HEK293 (cell line): ENCODE data around the gene PIGW.

Experiments
- KLF8 ChIP-seq: fragments of 450-650 bp; formaldehyde crosslinking; IDR thresholded peaks from 2 replicates; pipeline ENCODE4 v1.5.1; 2016; ENCODE audit warnings: missing biosample characterization, missing genetic modification characterization
- REST ChIP-seq: fragments of 450-650 bp; formaldehyde crosslinking; IDR thresholded peaks from 2 replicates; pipeline ENCODE4 v1.5.1; 2016; ENCODE audit warnings: missing biosample characterization, missing genetic modification characterization
- SCRT1 ChIP-seq: fragments of 450-650 bp; formaldehyde crosslinking; IDR thresholded peaks from 2 replicates; pipeline ENCODE4 v1.5.1; 2016; ENCODE audit warnings: missing biosample characterization, missing genetic modification characterization, borderline replicate concordance
- SCRT2 ChIP-seq: fragments of 450-650 bp; formaldehyde crosslinking; IDR thresholded peaks from 2 replicates; pipeline ENCODE4 v1.5.1; 2016; ENCODE audit warnings: missing biosample characterization, missing genetic modification characterization
- ZBTB48 ChIP-seq: fragments of 450-650 bp; formaldehyde crosslinking; IDR thresholded peaks from 2 replicates; pipeline ENCODE4 v1.5.1; 2016; ENCODE audit warnings: missing biosample characterization, missing genetic modification characterization
- ZBTB8A ChIP-seq: fragments of 450-650 bp; formaldehyde crosslinking; IDR thresholded peaks from 2 replicates; pipeline ENCODE4 v1.5.1; 2016; ENCODE audit warnings: missing biosample characterization, missing genetic modification characterization
- ZNF10 ChIP-seq: fragments of 450-650 bp; formaldehyde crosslinking; IDR thresholded peaks from 2 replicates; pipeline ENCODE4 v1.5.1; 2017; ENCODE audit warnings: missing biosample characterization, missing genetic modification characterization
- ZNF280D ChIP-seq: fragments of 450-650 bp; formaldehyde crosslinking; IDR thresholded peaks from 2 replicates; pipeline ENCODE4 v1.5.1; 2016; ENCODE audit warnings: missing biosample characterization, missing genetic modification characterization
- ZNF37A ChIP-seq: fragments of 450-650 bp; IDR thresholded peaks from 2 replicates; pipeline ENCODE4 v1.5.1; 2018; ENCODE audit warnings: missing biosample characterization, missing genetic modification characterization
- ZNF501 ChIP-seq: fragments of 450-650 bp; formaldehyde crosslinking; IDR thresholded peaks from 2 replicates; pipeline ENCODE4 v1.5.1; 2016; ENCODE audit warnings: missing biosample characterization, missing genetic modification characterization
- ZNF621 ChIP-seq: fragments of 450-650 bp; formaldehyde crosslinking; IDR thresholded peaks from 2 replicates; pipeline ENCODE4 v1.5.1; 2017; ENCODE audit warnings: missing biosample characterization, missing genetic modification characterization
- ZNF658 ChIP-seq: fragments of 450-650 bp; formaldehyde crosslinking; IDR thresholded peaks from 2 replicates; pipeline ENCODE4; 2016; ENCODE audit warnings: missing biosample characterization, missing genetic modification characterization
- ZNF768 ChIP-seq: fragments of 450-650 bp; formaldehyde crosslinking; IDR thresholded peaks from 2 replicates; pipeline ENCODE4 v1.5.1; 2018; ENCODE audit warnings: missing biosample characterization, mild to moderate bottlenecking, missing genetic modification characterization
- ZNF830 ChIP-seq: fragments of 450-650 bp; IDR thresholded peaks from 2 replicates; pipeline ENCODE4 v1.5.0; 2018; ENCODE audit warnings: missing biosample characterization, missing genetic modification characterization, low read depth, mild to moderate bottlenecking, moderate library complexity
- ZSCAN16 ChIP-seq: fragments of 450-650 bp; formaldehyde crosslinking; IDR thresholded peaks from 2 replicates; pipeline ENCODE4 v1.5.1; 2016; ENCODE audit warnings: missing biosample characterization, missing genetic modification characterization
- TF ChIP-seq, protein P1 (sequence below): fragments of 450-650 bp; formaldehyde crosslinking; conservative IDR thresholded peaks from 2 replicates; pipeline ENCODE4 v1.5.1; 2016; ENCODE audit warnings: low read depth, missing biosample characterization, missing genetic modification characterization
- TF ChIP-seq, protein P2 (sequence below): fragments of 450-650 bp; formaldehyde crosslinking; IDR thresholded peaks from 2 replicates; pipeline ENCODE4 v1.5.1; 2017; ENCODE audit warnings: missing biosample characterization, missing genetic modification characterization
- TF ChIP-seq, protein P3 (sequence below): fragments of 450-650 bp; formaldehyde crosslinking; IDR thresholded peaks from 2 replicates; pipeline ENCODE4 v1.5.1; 2016; ENCODE audit warnings: missing biosample characterization, missing genetic modification characterization
- TF ChIP-seq, protein P4 (sequence below): fragments of 450-650 bp; formaldehyde crosslinking; IDR thresholded peaks from 2 replicates; pipeline ENCODE4 v1.5.1; 2016; ENCODE audit warnings: missing biosample characterization, missing genetic modification characterization, borderline replicate concordance

The PIGW gene

GRCh38 chr17:36486204-36487194 lies 48.3 kb upstream of the PIGW start, which contains the start of gene ZNHIT3 (continued):
- TF ChIP-seq, protein P1, sequence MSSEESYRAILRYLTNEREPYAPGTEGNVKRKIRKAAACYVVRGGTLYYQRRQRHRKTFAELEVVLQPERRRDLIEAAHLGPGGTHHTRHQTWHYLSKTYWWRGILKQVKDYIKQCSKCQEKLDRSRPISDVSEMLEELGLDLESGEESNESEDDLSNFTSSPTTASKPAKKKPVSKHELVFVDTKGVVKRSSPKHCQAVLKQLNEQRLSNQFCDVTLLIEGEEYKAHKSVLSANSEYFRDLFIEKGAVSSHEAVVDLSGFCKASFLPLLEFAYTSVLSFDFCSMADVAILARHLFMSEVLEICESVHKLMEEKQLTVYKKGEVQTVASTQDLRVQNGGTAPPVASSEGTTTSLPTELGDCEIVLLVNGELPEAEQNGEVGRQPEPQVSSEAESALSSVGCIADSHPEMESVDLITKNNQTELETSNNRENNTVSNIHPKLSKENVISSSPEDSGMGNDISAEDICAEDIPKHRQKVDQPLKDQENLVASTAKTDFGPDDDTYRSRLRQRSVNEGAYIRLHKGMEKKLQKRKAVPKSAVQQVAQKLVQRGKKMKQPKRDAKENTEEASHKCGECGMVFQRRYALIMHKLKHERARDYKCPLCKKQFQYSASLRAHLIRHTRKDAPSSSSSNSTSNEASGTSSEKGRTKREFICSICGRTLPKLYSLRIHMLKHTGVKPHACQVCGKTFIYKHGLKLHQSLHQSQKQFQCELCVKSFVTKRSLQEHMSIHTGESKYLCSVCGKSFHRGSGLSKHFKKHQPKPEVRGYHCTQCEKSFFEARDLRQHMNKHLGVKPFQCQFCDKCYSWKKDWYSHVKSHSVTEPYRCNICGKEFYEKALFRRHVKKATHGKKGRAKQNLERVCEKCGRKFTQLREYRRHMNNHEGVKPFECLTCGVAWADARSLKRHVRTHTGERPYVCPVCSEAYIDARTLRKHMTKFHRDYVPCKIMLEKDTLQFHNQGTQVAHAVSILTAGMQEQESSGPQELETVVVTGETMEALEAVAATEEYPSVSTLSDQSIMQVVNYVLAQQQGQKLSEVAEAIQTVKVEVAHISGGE (tag by site-specific recombination) = 0 out of 2 replicates have a peak, but pooled peaks have one; percentile 30
- TF ChIP-seq, protein P2, sequence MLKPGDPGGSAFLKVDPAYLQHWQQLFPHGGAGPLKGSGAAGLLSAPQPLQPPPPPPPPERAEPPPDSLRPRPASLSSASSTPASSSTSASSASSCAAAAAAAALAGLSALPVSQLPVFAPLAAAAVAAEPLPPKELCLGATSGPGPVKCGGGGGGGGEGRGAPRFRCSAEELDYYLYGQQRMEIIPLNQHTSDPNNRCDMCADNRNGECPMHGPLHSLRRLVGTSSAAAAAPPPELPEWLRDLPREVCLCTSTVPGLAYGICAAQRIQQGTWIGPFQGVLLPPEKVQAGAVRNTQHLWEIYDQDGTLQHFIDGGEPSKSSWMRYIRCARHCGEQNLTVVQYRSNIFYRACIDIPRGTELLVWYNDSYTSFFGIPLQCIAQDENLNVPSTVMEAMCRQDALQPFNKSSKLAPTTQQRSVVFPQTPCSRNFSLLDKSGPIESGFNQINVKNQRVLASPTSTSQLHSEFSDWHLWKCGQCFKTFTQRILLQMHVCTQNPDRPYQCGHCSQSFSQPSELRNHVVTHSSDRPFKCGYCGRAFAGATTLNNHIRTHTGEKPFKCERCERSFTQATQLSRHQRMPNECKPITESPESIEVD (tag by site-specific recombination) = no peak
- TF ChIP-seq ZBTB8A (tag by site-specific recombination) (peak; percentile 63), ZNF501 (tag by site-specific recombination) (no peak), SCRT2 (0 out of 2 replicates have a peak, but pooled peaks have one; percentile 37), ZSCAN16 (tag by site-specific recombination) (no peak), ZBTB48 (tag by site-specific recombination) (peak; percentile 50; the same call in 1 of the 2 replicates), ZNF280D (no peak), ZNF10 (tag by site-specific recombination) (no peak), ZNF768 (tag by site-specific recombination) (no peak), REST (tag by site-specific recombination) (peak; percentile 86), SCRT1 (tag by site-specific recombination) (no peak), ZNF37A (no peak), ZNF621 (tag by site-specific recombination) (no peak), ZNF830 (no peak), KLF8 (tag by site-specific recombination) (peak; percentile 90), ZNF658 (tag by site-specific recombination) (no peak)
- TF ChIP-seq, protein P3, sequence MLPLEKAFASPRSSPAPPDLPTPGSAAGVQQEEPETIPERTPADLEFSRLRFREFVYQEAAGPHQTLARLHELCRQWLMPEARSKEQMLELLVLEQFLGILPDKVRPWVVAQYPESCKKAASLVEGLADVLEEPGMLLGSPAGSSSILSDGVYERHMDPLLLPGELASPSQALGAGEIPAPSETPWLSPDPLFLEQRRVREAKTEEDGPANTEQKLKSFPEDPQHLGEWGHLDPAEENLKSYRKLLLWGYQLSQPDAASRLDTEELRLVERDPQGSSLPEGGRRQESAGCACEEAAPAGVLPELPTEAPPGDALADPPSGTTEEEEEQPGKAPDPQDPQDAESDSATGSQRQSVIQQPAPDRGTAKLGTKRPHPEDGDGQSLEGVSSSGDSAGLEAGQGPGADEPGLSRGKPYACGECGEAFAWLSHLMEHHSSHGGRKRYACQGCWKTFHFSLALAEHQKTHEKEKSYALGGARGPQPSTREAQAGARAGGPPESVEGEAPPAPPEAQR (tag by site-specific recombination) = no peak
- TF ChIP-seq, protein P4, sequence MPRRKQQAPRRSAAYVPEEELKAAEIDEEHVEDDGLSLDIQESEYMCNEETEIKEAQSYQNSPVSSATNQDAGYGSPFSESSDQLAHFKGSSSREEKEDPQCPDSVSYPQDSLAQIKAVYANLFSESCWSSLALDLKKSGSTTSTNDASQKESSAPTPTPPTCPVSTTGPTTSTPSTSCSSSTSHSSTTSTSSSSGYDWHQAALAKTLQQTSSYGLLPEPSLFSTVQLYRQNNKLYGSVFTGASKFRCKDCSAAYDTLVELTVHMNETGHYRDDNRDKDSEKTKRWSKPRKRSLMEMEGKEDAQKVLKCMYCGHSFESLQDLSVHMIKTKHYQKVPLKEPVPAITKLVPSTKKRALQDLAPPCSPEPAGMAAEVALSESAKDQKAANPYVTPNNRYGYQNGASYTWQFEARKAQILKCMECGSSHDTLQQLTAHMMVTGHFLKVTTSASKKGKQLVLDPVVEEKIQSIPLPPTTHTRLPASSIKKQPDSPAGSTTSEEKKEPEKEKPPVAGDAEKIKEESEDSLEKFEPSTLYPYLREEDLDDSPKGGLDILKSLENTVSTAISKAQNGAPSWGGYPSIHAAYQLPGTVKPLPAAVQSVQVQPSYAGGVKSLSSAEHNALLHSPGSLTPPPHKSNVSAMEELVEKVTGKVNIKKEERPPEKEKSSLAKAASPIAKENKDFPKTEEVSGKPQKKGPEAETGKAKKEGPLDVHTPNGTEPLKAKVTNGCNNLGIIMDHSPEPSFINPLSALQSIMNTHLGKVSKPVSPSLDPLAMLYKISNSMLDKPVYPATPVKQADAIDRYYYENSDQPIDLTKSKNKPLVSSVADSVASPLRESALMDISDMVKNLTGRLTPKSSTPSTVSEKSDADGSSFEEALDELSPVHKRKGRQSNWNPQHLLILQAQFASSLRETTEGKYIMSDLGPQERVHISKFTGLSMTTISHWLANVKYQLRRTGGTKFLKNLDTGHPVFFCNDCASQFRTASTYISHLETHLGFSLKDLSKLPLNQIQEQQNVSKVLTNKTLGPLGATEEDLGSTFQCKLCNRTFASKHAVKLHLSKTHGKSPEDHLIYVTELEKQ (tag by site-specific recombination) = no peak
